BJ (cell line): ENCODE results near the gene TOX2. TPM values are rescaled to one million over a fixed set of nuclear protein-coding genes. Genes with fewer than 3 reads are reported as not detected.

Source experiments
- CTCF ChIA-PET: fragments of 350-600 bp; formaldehyde crosslinking; extraction: SDS; loops from one replicate; lab custom pipeline; 2021; ENCODE audit warnings: antibody characterized with exemption, inconsistent platforms; lab: Yijun Ruan, JAX
- POLR2A ChIA-PET: fragments of 300-600 bp; sonication (Branson Sonifier 250); formaldehyde crosslinking; extraction: SDS; loops from one replicate; lab custom pipeline; 2021; ENCODE audit warnings: antibody characterized with exemption; lab: Charles Lee
- DNase-seq: peaks from one replicate; pipeline ENCODE4 v3.0.0-alpha.2; 2011; ENCODE audit warnings: low read depth
- H3K27me3 ChIP-seq: 2 replicates; pipeline ENCODE4 v1.6.0; 2011; ENCODE audit warnings: low read length; ENCODE audit not compliant: control insufficient read depth, insufficient read depth
- H3K36me3 ChIP-seq: 2 replicates; pipeline ENCODE4 v1.5.1; 2011; ENCODE audit warnings: low read length; ENCODE audit not compliant: control insufficient read depth, insufficient read depth
- H3K4me3 ChIP-seq: 2 replicates; pipeline ENCODE4 v1.5.1; 2011; ENCODE audit warnings: low read depth, mild to moderate bottlenecking, control low read depth, low read length
- polyA plus RNA-seq: library from polyadenylated mRNA; depleted of rRNA; stranded (reverse); fragments of >200 nt; gene quantifications from 2 replicates; pipeline ENCODE4 v1.2.3, GENCODE V29; 2011
- TF ChIP-seq, protein P1 (sequence below): IDR thresholded peaks from 2 replicates; pipeline ENCODE4 v1.5.1; 2011; ENCODE audit warnings: low read depth, mild to moderate bottlenecking, control low read depth, inconsistent platforms, low read length, moderate library complexity; ENCODE audit not compliant: insufficient read depth

Gene TOX2
- polyA plus RNA-seq, 1 experiment = 7.6 TPM

DNA sequence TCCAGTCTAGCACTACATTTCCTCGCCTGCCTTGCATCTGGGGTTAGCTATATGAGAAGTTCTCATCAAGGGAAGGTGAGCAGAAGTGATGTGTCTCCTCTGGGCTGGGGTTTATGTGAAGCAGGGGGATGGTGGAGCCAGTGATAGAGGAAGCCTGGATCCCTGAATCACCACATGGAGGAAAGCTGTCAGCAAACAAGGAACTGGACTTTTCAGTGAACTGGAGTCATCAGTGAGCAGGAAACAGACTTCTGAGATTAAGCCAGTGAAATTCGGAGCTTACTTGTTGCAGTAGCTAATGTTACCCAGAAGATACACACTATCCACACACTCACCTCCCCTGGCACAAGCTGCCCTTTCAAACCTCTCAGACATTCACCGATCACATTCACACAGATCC lies 13.4 kb upstream of the TOX2 start:
- CTCF ChIA-PET = interaction anchor here (0.6 kb wide), 1 partner anchor 10 kb away, joined by 4 read pairs; no protein-coding TSS in a partner anchor

DNA sequence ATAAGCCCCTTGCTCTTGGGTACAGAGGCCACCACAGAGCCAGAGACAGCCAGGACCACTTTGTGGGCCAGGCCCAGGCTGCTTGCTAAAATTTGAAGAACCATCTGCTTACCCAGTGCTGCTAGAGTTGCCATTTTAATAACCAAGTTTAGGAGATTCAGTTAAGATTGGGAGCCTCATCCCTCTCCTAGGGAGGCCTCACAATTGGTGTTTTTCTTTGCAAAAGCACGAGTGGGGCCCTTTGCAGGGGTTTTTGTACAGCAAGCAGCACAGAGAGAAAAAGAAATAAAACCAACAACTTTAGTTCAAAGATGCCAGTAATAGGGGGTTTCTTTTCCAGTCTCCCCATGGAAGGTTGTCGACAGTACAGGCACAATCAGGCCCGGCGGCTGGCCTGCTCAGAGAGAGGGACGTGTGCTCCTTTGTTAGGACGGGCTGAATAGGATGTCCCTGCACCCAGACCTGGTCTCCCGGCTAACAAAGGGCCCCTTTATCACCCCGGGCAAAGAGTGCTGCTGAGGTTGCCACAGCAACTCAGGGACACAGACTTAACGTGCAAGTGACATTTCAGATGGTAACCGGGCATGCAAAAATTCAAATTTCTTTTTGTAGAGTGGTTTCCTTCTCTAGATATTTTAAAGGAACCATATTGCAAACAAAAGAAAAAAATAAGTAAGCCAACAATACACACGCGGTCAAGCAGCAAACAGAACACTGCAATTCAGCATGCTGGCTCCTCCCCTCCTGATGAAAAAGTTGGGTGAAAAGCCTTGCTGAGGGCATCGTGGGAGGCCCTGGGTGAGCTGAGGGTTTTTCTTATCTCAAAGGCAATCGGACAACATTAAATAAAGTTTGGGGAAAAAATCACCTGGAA lies 10.5 kb upstream of the TOX2 start:
- CTCF ChIA-PET = no interaction called here
- Histone ChIP-seq H3K36me3 (no peaks in the 10 kb centered on the region), H3K4me3 (no peak overlapping the region), H3K27me3 (no peaks in the 10 kb centered on the region)
- TF ChIP-seq, protein P1, sequence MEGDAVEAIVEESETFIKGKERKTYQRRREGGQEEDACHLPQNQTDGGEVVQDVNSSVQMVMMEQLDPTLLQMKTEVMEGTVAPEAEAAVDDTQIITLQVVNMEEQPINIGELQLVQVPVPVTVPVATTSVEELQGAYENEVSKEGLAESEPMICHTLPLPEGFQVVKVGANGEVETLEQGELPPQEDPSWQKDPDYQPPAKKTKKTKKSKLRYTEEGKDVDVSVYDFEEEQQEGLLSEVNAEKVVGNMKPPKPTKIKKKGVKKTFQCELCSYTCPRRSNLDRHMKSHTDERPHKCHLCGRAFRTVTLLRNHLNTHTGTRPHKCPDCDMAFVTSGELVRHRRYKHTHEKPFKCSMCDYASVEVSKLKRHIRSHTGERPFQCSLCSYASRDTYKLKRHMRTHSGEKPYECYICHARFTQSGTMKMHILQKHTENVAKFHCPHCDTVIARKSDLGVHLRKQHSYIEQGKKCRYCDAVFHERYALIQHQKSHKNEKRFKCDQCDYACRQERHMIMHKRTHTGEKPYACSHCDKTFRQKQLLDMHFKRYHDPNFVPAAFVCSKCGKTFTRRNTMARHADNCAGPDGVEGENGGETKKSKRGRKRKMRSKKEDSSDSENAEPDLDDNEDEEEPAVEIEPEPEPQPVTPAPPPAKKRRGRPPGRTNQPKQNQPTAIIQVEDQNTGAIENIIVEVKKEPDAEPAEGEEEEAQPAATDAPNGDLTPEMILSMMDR = no peak
- no peak for DNase-seq
- POLR2A ChIA-PET = no interaction called here

More for the DNA sequence above, 13.4 kb upstream of the TOX2 start:
- Histone ChIP-seq H3K27me3 (no peaks in the 10 kb centered on the region), H3K36me3 (no peaks in the 10 kb centered on the region), H3K4me3 (no peak overlapping the region)
- DNase-seq = no peak
- POLR2A ChIA-PET = no interaction called here
- TF ChIP-seq, protein P1 = no peak

DNA sequence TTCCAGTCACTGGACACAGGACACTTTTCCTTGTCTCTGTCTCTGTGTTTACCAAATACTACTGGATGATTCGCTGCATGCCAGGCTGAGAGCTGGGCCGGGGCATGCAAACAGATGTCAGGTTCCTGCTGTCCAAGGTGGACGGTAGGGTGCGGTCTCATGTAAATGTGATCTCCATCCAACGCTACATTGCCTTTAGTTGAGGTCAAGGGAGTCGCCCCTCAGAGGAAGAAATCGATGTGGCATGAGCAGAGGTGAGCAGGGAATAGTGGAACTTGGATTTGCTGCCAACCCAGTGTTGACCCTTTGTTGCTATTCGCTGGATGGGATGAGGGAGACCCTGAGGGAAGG lies 9.8 kb upstream of the TOX2 start:
- TF ChIP-seq, protein P1 = no peak
- CTCF ChIA-PET = no interaction called here
- Histone ChIP-seq H3K36me3 (no peaks in the 10 kb centered on the region), H3K4me3 (no peak overlapping the region), H3K27me3 (no peaks in the 10 kb centered on the region)
- no peak for DNase-seq
- POLR2A ChIA-PET = no interaction called here

DNA sequence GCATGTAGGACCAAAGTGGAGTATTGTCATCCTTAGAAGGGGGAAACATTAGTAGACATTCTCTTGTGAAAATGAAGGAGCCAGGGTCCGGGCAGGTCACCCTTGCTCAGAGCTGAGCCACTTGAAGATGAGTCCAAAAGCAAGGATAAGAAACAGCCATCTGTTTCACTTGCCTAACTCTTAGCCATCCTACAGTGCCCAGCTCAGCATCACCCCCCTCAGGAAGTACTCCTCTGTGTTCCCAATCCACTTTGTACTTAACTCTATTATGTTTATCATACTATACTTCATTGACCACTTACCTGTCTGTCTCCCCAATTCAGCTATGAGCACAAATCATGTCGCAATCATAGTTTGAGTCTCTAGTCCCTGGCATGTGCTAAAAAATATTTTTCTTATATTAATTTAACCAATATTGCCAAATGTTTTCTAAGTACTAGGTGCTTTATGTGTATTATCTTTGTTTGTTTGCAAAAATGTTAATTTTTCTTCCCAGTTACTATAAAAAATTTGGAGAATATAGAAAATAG lies 8.1 kb upstream of the TOX2 start:
- POLR2A ChIA-PET = no interaction called here
- H3K36me3 ChIP-seq = no peaks in the 10 kb centered on the region
- CTCF ChIA-PET = no interaction called here
- no peak for DNase-seq
- H3K27me3 ChIP-seq = no peaks in the 10 kb centered on the region
- TF ChIP-seq, protein P1 = no peak
- no peak overlapping the region for H3K4me3 ChIP-seq

DNA sequence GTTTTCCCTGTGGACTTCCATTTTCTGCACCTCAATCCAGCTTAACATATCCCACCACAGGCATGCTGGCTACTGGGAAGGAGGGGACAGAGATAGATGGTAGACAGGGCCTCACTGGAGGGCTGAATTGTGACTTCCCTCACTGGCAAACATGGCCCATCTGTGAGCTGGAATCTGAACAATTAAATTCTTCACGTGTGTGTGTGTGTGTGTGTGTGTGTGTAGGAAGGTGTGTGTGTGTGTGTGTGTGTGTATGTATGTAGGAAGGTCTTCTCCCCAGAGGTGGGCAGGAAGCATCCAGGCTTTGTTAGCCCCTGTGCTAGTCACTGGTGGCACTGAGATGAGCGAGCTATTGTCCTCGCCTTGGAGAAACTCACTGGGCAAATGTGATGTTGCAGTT lies 5.4 kb upstream of the TOX2 start:
- H3K36me3 ChIP-seq = no peaks in the 10 kb centered on the region
- no peak overlapping the region for H3K4me3 ChIP-seq
- TF ChIP-seq, protein P1 = no peak
- ChIA-PET POLR2A (no interaction called here), CTCF (interaction anchor here (0.7 to 0.8 kb wide), 2 partner anchors 159 to 181 kb away, joined by 3 to 4 read pairs; no protein-coding TSS in a partner anchor)
- DNase-seq = no peak
- no peaks in the 10 kb centered on the region for H3K27me3 ChIP-seq
